AG04450 (cell line): ENCODE measurements around the gene ISCU. TPM values are rescaled to one million over a fixed set of nuclear protein-coding genes. Genes with fewer than 3 reads are reported as not detected.

ENCODE experiments used
- CTCF ChIA-PET: fragments of 300-600, 350-600 bp; formaldehyde crosslinking; extraction: SDS; loops from one replicate; lab custom pipeline; 2022; ENCODE audit warnings: antibody characterized with exemption, inconsistent platforms; lab: Charles Lee
- POLR2A ChIA-PET: fragments of 350-600 bp; formaldehyde crosslinking; extraction: SDS; loops from one replicate; lab custom pipeline; 2021; ENCODE audit warnings: antibody characterized with exemption, inconsistent platforms; lab: Yijun Ruan, JAX
- DNase-seq: peaks from one replicate; pipeline ENCODE4 v3.0.0-alpha.2; 2011; ENCODE audit warnings: low read depth, low spot score
- H3K27ac ChIP-seq: one replicate; pipeline ENCODE4 v1.5.1; 2012; ENCODE audit warnings: low read depth, low read length, control low read depth
- H3K27me3 ChIP-seq: one replicate; pipeline ENCODE4 v1.6.0; 2012; ENCODE audit warnings: low read length; ENCODE audit not compliant: control insufficient read depth, insufficient read depth
- H3K4me3 ChIP-seq: 2 replicates; pipeline ENCODE4 v1.5.1; 2011; ENCODE audit warnings: mild to moderate bottlenecking, low read depth, low read length, control low read depth
- H3K9me3 ChIP-seq: 2 replicates; pipeline ENCODE4 v1.5.1; 2012; ENCODE audit warnings: low read length; ENCODE audit not compliant: control insufficient read depth, insufficient read depth
- polyA plus RNA-seq: library from polyadenylated mRNA; depleted of rRNA; stranded (reverse); fragments of >200 nt; gene quantifications from 2 replicates; pipeline ENCODE4 v1.2.3, GENCODE V29; 2011
- TF ChIP-seq, protein P1 (sequence below): IDR thresholded peaks from 2 replicates; pipeline ENCODE4 v1.5.1; 2011; ENCODE audit warnings: low read depth, low read length, control low read depth, inconsistent platforms

ISCU gene
- polyA plus RNA-seq, 1 experiment = 184 TPM

GRCh38 chr12:108568338-108569154 is 6.2 kb downstream of the ISCU start:
- POLR2A ChIA-PET = no interaction called here
- no peak for DNase-seq
- TF ChIP-seq, protein P1, sequence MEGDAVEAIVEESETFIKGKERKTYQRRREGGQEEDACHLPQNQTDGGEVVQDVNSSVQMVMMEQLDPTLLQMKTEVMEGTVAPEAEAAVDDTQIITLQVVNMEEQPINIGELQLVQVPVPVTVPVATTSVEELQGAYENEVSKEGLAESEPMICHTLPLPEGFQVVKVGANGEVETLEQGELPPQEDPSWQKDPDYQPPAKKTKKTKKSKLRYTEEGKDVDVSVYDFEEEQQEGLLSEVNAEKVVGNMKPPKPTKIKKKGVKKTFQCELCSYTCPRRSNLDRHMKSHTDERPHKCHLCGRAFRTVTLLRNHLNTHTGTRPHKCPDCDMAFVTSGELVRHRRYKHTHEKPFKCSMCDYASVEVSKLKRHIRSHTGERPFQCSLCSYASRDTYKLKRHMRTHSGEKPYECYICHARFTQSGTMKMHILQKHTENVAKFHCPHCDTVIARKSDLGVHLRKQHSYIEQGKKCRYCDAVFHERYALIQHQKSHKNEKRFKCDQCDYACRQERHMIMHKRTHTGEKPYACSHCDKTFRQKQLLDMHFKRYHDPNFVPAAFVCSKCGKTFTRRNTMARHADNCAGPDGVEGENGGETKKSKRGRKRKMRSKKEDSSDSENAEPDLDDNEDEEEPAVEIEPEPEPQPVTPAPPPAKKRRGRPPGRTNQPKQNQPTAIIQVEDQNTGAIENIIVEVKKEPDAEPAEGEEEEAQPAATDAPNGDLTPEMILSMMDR = no peak

GRCh38 chr12:108570743-108571608 is 8.6 kb downstream of the ISCU start:
- Histone ChIP-seq H3K27ac (peak overlapping the region; percentile 21), H3K9me3 (no peaks in the 10 kb centered on the region), H3K4me3 (no peak overlapping the region), H3K27me3 (no peaks in the 10 kb centered on the region)
- ChIA-PET CTCF (interaction anchor here (0.5 to 15.8 kb wide), 30 partner anchors 9 to 381 kb away, joined by 3 to 508 read pairs (median 4); partner anchors contain the start of gene ISCU), POLR2A (no interaction called here)
- DNase-seq = no peak
- TF ChIP-seq, protein P1 = peak; percentile 59

More at GRCh38 chr12:108568338-108569154, 6.2 kb downstream of the ISCU start:
- no peak overlapping the region for H3K4me3 ChIP-seq
- CTCF ChIA-PET = interaction anchor here (1.2 to 15.8 kb wide), 5 partner anchors 43 to 382 kb away, joined by 3 to 508 read pairs (median 6); no protein-coding TSS in a partner anchor
- no peaks in the 10 kb centered on the region for H3K27me3 ChIP-seq
- no peaks in the 10 kb centered on the region for H3K9me3 ChIP-seq
- H3K27ac ChIP-seq = no peak overlapping the region

DNA sequence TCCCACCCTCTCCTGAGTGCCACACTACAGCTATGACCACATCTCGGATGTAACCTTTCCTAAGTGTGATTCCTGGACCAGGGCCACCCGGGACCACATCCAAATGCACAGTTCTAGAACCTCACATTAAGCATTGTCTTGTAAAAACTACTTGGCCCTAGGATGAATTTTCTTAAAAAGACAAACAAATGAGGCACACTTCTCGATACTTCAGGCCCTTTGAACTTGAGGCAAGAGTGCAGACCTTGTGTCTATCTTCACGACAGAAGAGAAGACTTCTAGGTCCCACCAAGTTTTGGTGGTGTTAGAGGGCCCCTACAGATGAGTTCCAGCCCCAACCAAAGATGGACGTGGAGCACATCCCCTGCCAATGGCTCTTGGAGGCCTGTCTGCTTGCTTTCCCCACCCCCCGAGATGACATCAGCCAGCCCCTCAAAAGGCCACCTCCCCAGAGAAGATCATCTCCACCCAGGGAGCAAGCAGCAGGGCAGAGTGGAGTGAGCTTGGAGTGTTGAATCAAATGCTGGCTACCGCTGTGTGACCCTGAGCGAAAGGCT is 9.3 kb downstream of the ISCU start:
- ChIA-PET CTCF (interaction anchor here (0.5 to 15.8 kb wide), 11 partner anchors 17 to 381 kb away, joined by 3 to 508 read pairs (median 9); no protein-coding TSS in a partner anchor), POLR2A (no interaction called here)
- H3K9me3 ChIP-seq = no peaks in the 10 kb centered on the region
- DNase-seq = no peak
- H3K27ac ChIP-seq = peak overlapping the region; percentile 21
- no peak overlapping the region for H3K4me3 ChIP-seq
- TF ChIP-seq, protein P1 = no peak
- no peaks in the 10 kb centered on the region for H3K27me3 ChIP-seq

DNA sequence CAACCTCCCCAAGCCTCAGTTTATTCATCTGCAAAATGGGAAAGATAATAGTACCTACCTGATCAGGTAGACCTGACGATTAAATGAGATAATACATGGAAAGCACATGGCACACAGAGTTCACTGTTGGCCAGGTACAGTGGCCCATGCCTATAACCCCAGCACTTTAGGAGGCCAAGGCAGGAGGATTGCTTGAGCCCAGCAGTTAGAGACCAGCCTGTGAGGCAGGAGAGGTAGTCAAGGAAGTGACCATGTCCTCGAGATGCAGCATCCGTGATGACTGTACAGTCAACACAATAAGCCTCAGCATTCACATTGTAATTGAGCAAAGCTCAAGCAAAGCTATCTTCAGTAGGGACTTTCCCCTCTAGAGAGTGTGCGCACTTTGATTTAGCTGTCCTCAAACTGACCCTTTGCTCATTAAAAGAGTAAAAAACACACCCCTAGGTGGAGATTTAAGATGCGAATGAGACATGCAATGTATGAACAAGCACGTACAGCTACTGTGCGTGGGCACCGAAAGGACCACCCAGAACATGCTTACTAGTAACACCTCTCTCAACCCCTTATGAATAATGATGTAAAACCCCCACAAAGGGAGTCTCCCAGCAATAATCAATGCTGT is 9.9 kb downstream of the ISCU start:
- Histone ChIP-seq H3K27me3 (no peaks in the 10 kb centered on the region), H3K9me3 (no peaks in the 10 kb centered on the region), H3K27ac (no peak overlapping the region), H3K4me3 (no peak overlapping the region)
- TF ChIP-seq, protein P1 = no peak
- ChIA-PET CTCF (interaction anchor here (0.5 to 15.8 kb wide), 4 partner anchors 46 to 1174 kb away, joined by 3 to 508 read pairs (median 10); no protein-coding TSS in a partner anchor), POLR2A (no interaction called here)
- DNase-seq = no peak
